NCI-H524 treated with DMSO at 0.1 percent for 48 hours (cell line): ENCODE results near the gene EIF4EBP2.

ENCODE experiments used
- DNase-seq: peaks from one replicate; lab custom pipeline; 2025; lab: John Stamatoyannopoulos, UW

Gene EIF4EBP2

DNA sequence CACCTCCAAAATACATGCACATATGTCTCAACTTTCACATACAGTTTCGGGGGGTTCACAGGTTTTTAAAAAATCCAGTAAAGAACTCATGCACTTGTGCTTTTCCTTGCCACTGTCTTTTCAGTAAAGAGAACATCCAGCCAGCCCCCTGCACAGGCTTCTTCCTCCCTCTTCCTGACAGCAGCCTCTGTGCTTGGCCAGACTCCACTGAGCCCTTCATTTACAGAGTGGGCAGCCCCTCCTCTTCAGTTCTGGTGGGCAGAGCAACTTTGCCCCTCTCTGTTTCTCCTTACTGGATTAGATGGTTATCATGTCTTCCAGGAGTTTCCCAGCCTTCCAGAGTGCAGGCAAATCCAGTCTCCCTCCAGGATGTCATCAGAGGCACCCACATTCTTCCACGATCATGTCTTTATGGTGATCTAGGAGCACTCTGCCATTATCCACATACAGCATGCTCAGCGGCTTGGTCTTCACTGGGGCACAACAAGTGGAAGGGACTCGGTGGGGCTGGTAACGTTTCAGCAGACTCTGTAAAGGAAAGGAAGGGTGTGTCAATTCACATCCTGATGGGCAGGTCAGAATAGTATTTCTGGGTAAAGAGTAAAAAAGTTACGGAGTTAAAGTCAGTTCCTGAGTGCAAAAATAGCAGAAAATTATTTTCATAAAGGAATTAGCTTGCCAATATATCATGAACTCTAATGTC, 28.8 kb downstream of the EIF4EBP2 start:
- DNase-seq: no peak

DNA sequence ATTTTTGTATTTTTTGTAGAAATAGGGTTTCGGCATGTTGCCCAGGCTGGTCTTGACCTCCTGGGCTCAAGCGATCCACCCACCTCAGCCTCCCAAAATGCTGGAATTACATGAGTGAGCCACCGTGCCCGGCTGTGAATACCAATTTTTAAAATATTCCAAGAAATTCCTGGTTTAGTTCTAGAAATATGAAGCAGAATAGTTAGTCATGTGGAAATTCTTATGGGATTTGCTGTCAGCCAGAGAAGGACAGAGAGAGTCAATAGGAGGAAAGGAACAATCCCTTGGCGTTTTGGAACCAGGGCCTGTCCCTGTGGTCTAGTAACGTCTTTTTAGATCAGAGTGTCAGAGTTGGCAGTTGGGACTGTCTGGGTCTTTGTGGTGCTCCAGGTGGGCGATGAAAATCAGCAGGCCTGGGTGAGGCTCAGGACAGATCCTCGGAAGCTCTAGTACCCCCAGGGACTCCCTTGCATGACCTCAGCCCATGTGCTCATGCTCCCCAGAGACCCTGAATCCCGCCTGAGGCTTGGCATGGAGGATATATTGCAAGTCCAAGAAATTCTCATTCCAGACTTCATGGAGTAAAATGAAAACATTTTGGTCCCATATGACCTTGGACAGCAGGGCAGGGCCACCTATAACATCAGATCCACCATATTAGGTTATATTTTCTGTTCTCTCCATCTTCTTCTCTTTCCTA, 29.8 kb downstream of the EIF4EBP2 start:
- no peak for DNase-seq

DNA sequence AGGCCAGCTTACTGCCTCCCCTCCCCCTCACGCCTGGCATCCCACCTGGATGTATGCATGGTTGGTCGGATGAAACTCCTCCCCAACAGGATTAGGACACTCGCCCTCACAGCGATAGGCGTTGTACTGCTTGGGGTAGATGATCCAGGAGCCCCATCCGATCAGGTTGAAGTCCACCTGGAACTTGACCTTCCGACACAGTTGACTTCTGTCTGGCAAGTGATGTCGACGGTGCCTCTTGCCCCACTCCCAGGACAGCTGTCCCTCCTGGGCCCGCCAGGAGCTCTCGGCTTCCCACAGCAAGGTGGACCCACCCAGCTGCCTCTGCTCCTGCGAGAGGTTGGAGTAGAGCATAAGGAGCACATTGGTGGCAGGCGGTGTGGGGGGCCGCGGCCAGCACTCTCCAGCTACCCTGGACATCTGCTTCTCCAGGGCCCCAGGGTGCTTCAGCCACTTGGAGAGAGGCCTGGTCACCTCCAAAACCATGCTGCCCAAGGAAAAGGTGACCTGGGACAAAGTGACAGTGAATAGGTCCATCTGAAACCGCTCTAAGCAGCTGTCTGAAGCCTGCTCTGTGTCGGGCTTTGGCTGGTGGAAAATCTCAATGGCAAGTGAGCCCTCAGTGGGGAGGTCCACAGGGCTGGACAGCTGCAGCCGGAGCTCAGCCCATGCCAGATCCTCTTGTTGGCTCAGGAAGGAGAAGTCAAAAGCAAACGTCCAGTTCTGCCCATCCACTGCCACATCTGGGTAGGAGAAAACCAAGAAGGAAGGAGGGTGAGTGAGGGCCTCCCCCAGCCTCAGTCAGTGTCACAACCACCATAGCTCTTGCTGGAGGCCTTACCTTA, 31.5 kb downstream of the EIF4EBP2 start:
- DNase-seq: no peak

DNA sequence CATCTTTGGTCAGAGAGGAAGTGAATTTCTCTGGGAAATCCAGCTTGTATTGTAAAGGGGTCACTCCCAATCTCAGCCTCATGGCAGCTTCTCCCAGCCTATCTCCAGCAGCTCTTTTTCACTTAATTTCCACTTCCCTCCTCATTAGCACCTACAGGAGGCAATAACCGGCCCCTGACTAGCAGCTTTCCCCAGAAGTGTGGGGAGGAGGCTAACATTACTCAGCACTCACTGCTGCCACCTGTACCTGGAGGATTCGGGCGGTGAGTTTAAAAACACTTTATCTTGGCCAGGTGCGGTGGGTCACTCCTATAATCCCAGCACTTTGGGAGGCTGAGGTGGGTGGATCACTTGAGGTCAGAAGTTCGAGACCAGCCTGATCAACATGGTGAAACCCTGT, 33.8 kb downstream of the EIF4EBP2 start:
- no peak for DNase-seq

DNA sequence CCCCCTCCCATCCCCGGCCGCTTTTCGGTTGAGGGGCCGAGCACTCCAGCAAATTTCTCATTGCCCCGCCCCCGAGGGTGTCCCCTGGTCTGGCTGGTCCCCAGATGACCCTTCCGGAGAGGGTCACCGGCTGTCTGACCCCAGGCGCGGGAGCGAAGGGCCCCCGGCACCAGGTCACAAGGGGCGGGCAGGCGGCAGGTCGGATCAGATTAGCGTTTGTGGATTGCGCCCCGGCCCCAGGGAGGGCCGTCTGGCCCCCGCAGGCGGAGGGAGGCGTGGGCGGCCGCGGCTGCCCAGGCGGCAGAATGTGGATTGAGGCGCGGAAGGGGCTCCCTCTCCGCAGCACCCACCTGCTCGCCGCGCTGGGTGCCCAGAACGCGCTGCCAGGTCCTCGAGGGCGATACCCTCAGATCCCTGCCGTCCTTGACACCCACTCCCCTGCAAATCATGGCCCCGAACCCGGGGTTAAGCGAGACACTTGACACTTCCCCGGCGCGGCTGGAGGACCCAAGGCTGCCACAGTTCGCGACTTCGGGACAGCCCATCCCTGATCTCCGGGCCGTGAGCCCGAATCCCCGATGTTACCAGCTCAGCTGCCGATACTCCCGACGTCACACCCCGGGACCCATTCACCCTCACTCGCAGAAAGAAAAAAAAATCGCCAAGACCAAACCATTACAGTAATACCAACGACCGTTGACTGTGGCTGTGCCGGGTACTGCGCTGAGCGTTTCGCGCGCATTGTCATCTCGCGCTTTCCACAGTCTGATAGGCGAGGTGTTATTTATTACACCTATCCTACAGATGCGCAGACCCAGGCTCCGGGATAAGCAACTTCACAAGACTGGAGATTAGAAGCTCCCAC, 36.6 kb downstream of the EIF4EBP2 start:
- no peak for DNase-seq

DNA sequence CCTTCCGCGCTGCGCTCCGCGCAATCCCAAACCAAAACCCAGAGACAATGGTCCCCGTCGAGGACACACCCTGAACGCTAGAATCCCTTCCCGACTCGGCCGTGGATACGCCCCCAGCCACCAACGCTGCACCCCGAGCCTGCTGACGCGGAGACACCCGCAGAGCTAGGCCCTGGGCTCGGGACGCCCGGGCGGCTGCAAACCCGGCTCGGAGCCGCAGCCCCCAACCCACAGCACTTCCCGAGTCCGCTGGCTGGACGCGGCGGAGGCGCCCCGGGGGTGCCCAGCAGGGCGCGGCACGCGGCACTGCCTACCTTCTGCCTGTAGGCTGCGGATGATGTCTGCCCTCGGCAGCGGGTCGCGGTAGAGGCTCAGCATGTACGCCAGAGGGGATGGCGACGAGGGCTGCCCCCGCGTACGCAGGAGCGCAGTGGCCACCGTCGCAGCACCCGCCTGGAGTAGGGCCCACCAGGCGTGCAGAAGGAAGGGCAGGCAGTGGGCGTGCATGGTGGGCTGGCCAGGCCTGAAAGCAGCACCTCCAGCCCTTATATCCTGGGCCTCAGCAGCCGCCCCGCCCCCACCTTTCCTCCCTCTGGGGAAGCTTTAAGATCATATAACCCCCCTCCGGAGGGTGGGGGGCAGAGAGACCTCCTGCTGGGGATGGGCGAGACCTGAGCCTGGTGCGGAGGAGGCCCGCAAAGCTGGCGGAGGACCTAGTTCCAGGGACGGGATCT, 37.4 kb downstream of the EIF4EBP2 start, which contains the start of gene NODAL:
Gene NODAL, minus strand, starts transcription at position 521 of the 734 bp plus-strand sequence. Its CDS starts 14 bp downstream, at position 507.
- no peak for DNase-seq

DNA sequence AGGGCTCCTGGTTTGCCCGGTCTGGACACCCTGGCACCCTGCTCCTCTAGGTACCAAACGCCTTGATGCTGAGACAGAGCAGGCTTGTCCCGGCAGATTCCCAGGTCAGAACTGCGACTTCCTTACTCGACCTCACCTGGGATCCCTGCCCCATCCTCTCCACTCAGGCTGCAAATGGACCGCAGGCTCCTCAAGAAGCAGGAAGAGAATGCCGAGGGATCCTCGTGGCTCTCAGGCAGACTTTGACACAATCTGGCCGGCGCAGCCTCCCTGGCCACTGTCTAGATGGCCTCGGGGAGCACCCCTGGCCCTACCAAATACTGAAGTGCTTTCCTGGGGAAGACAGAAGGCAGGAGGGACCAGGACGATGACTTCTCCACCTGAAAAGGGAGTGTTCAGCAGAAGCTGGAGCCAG, 38.0 kb downstream of the EIF4EBP2 start:
- DNase-seq: no peak

DNA sequence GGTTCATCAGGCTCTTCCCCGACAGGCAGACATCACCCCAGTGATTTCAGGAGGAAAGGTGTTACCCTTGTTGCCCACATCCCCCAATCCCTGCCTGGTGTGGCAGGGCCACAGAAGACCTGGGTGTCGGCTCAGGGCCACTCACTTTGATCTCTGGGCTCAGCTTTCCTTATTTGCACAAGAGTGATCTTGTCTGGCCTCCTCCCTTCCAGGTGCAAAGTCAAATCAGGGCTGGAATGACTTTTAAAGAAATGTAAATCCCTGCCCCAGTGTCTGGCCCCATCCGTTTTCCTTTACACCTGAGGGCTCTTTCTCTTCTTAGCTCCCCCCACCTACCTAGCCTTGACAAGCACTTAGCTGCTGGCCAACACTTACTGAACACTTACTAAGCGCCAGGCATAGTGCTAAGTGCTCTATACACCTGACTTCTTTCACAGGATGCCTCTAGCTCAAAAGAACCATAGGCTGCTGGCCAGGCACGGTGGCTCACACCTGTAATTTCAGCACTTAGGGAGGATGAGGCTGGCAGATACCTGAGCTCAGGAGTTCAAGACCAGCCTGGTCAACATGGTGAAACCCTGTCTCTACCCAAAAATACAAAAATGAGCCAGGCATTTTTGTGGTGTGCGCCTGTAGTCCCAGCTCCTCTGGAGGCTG, 38.5 kb downstream of the EIF4EBP2 start:
- no peak for DNase-seq

DNA sequence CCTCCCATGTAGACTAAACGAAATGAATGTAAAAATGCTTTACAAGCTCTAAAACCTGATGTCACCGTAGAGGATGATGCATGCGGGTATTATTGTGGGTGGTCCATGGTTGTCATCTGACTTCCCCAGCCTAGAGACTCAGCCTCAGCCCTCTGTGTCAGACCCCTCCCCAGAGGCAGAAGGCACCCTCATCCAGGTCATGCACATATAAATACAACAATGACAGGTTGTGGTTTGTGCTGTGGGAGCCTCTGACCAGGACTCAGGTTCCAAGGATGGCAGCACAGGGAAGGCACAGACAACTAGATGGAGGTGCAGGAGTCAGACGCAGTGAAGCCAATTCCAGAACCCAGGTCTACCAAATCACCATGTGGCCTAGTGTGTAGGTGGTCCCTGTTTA, 40.8 kb downstream of the EIF4EBP2 start:
- no peak for DNase-seq

DNA sequence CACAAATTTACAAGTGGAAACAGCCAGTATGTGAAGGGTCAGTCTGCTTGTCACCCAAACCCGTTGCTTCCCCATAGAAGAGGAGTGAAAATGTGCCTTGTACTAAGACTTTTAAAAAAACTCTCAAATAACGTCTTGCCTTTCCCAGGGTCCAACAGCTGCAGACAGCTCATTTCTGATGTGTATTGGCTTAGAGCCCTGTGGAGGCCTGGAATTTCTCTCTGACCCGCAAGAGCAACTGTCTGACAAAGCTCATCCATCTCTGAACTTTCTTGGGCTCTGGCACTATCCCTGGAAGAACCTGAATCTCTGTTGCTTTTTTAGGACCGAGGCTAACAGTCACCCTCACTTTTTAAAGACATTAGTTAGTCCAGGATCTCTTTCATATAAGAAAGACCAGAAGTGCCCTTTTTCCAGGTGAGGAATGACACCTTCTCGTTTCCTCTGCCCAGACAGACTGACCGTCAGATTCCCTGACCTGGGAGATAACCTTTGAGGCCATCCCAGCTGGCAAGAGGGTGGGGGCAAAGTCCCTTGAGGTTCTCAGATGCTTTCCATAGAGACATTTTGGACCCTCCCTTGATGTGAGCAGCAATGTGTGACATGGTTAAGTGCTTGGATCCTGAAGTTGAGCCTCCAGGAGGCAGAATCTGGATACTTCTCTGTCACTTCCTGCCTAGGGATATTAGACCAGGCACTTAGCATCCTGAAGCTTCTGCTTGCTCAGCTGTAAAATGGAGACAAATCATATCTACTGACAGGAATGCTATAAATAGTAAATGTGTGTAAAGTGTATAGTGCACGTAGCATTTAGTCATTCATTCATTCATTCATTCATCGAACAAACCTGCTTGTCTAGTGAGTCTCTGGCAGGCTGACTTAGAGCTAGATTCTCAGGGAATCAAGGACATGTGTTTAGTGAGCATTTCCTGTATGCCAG, 42.0 kb downstream of the EIF4EBP2 start:
- no peak for DNase-seq

DNA sequence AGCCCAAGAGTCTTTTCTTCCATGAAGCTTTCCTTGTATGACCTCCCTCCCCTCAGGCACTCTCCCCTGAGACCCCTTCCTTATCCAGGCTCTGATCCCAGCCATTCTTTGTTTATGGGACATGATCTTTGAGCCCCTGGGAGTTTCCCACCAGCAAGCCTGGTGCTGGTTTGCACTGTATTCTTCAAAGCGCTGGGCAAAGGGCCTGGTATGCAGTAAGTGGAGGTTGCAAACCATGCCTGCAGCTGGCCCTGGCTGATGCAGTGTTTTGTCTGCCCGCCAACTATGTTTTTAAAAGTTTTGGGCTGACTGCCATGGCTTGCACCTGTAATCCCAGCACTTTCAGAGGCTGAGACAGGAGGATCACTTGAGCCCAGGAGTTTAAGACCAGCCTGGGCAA, 44.3 kb downstream of the EIF4EBP2 start:
- no peak for DNase-seq

DNA sequence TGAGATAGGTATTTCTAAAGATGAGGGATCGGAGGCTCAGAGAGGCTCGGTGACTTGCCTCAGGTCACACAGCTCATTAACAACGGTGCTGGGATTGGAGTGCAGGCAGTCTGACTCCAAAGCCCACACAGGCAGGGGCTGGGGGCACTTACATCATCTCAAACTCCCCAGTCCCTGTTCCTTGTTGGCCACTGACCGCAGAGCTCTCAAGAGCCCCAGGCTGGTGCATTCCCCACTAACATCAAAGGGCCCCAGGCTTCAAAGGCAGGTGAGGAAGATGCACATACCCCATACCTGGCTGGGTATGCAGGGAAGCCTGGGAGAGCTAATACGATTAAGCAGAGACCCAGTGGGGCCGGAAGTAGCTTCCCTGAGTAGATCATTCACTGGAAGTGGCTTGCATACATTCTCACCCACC, 51.3 kb downstream of the EIF4EBP2 start:
- DNase-seq: no peak

DNA sequence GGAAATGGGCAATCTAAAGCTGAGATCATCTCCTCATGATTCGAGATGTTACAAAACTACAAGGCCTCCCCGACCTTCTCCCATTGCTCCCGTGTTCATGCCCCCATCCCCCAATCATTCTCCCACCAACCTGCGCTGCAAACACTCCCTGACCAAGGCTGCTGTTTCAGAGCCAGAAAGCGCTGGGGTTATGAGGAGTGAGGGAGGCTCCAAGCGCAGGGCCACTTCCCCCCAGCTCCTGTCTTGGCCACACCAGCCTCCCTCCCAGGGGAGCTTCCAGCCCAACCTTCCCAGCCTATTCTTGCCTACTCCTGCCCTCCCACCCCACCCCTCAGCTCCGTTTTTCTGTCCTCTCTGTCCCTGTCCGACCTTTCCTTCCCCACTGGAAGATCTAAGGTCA, 52.2 kb downstream of the EIF4EBP2 start:
- DNase-seq: no peak

DNA sequence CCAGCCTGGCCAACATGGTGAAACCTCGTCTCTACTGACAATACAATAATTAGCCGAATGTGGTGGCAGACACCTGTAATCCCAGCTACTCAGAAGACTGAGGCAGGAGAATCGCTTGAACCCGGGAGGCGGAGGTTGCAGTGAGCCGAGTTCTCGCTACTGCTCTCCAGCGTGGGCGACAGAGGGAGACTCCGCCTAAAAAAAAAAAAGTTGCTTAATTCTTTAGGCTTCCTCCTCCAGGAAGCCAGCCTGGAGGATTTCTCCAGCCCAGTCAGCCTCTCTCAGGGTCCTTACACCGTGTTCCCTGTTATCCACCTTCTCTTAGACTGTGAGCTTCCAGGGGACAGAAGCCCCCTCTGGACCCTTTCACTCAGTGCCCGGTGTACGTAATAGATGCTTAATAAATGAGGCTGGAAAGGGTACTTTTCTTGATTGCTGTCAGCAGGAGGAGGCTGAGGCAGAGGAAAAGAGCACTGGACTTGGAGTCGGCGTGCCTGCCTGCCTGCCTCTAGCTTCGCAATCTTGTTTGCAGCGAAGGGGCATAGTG, 53.9 kb downstream of the EIF4EBP2 start:
- DNase-seq: no peak

DNA sequence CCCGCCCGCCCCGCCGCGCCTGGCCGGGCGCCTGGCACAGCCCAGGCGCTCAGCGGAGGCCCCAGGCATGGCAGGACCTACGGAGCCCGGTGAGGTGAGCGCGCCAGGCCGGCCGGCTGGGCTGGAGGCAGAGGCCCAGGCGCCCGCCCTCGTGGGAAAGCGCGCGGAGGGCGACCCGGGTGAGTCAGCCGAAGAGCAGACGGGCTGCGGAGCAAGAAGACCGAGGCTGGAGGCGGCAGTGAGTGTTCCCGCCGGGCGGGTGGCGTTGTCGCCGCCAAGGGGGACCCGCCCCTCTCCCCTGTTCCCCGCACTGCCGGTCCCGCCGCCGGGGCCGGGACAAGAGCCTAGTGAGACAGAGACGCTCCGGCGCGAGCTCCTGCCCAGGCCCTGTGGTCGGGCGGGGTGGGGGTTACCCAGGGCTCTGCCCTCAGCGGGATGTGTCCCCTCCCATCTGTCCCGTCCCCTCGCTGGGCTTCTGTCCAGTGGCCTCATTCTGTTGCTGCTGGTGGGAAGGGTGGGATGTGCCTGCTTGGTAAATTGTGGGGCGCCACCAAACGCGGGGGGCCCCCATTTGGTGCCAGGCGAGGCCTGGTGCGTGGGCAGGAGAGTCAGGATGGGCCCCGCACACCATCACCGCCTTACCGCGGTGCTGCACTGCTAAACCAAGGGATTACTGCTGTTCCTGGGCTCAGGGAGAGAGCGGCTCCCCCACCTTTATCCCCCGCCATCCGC, 54.5 kb downstream of the EIF4EBP2 start:
- no peak for DNase-seq

DNA sequence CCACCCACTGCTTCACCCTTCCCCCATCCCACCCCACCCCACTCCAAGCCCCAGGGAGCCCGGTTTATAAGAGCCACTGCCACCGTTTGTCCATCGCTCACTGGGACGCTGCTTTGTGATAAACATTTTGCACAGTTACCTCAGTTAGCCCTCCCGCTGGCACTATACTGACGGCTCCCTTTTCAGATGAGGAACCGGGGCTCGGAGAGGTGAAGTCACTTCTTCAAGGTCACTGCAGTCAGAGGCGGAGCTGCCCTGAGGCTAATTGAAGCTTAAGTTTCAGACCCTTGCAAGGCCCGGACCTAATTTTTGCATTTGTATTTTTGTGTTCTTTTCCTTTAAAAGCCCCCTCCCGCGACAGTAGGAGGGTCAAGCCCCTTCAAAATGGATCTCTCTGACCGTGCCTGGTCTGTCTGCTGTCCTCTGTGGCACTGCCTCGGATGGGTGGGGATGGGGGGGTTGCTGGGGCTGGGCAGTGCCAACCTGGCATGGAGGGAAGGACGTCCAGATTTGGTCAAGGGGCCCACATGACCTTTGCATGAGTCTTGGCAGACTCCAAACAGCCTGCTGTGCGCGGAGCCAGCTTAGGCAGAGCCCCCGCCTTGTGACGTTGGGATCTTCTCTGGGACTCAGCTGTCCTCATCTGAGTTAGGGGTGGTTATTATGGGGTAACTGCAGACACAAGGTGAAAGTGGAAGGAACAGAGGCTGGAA, 55.3 kb downstream of the EIF4EBP2 start:
- DNase-seq: no peak

DNA sequence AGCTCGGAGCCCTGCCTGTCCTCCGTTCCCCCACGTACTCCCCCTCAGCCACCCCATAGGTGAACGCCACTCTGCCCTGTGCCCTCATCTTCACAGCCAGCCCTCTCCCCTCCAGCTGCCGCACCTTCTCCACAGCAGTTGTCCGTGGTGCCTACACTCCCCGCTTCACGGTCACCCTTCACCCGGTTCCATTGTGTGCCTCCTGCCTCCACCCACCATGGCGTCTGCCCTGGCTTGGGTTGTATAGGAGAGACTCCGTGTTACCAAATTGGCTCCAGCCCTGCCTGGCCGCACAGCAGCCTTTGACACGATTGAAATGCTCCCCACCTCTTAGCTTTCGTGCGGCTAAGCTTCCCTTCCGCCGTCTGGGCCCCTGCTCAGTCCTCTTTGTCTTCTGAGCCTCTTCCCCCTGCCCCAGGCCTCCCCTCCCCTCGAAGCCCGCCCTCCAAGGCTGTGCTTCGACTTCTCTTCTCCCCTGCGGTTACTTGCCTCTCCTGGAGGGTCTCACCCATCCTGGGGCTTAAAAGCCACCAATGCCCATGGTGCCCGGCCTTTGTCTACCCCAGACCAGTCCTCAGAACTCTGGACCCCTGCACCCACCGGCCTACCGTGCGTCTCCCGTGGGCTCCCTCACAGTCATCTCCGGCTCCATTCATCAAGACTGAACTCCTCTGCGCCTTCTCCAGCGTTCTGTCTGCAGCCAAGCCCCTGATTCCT, 56.0 kb downstream of the EIF4EBP2 start:
- DNase-seq: no peak
